ENCODE results near the gene NTM.

NTM gene

GRCh38 chr11:131962818-131963217 lies 592.4 kb downstream of the NTM start:
- Histone ChIP-seq H3K27me3 (ENCODE audit: insufficient read depth, low read depth, severe bottlenecking) (no peaks in the 10 kb centered on the region), H3K36me3 (no peaks in the 10 kb centered on the region), H3K27ac (no peak overlapping the region), H3K4me3 (ENCODE audit: low read depth, low read length) (no peak overlapping the region), H3K9me3 (ENCODE audit: severe bottlenecking) (no peaks in the 10 kb centered on the region)
- no peak for TF ChIP-seq CTCF (IDR thresholded peaks at IDR 0.05; ENCODE audit: low read depth, low read length)
- DNase-seq, result no peak

- no peaks in the 10 kb centered on the region for H3K36me3 ChIP-seq
- TF ChIP-seq CTCF (IDR thresholded peaks at IDR 0.05; ENCODE audit: low read depth, low read length), result no peak
- H3K27me3 ChIP-seq (ENCODE audit: insufficient read depth, low read depth, severe bottlenecking), result no peaks in the 10 kb centered on the region
- no peak overlapping the region for H3K27ac ChIP-seq
- DNase-seq, result no peak
- H3K9me3 ChIP-seq (ENCODE audit: severe bottlenecking), result no peaks in the 10 kb centered on the region
- no peak overlapping the region for H3K4me3 ChIP-seq (ENCODE audit: low read depth, low read length)
These were observed 594.5 kb downstream of the NTM start for GRCh38 chr11:131964698-131965483.

GRCh38 chr11:131965504-131965903 lies 595.1 kb downstream of the NTM start:
- no peak overlapping the region for H3K27ac ChIP-seq
- no peaks in the 10 kb centered on the region for H3K9me3 ChIP-seq (ENCODE audit: severe bottlenecking)
- no peak for DNase-seq
- H3K36me3 ChIP-seq, result no peaks in the 10 kb centered on the region
- no peaks in the 10 kb centered on the region for H3K27me3 ChIP-seq (ENCODE audit: insufficient read depth, low read depth, severe bottlenecking)
- no peak overlapping the region for H3K4me3 ChIP-seq (ENCODE audit: low read depth, low read length)
- TF ChIP-seq CTCF (IDR thresholded peaks at IDR 0.05; ENCODE audit: low read depth, low read length), result no peak

GRCh38 chr11:131966667-131967066 lies 596.3 kb downstream of the NTM start:
- Histone ChIP-seq H3K36me3 (no peaks in the 10 kb centered on the region), H3K27ac (no peak overlapping the region), H3K9me3 (ENCODE audit: severe bottlenecking) (no peaks in the 10 kb centered on the region), H3K4me3 (ENCODE audit: low read depth, low read length) (no peak overlapping the region), H3K27me3 (ENCODE audit: insufficient read depth, low read depth, severe bottlenecking) (no peaks in the 10 kb centered on the region)
- TF ChIP-seq CTCF (IDR thresholded peaks at IDR 0.05; ENCODE audit: low read depth, low read length), result no peak
- no peak for DNase-seq

- TF ChIP-seq CTCF (IDR thresholded peaks at IDR 0.05; ENCODE audit: low read depth, low read length), result no peak
- Histone ChIP-seq H3K9me3 (ENCODE audit: severe bottlenecking) (no peaks in the 10 kb centered on the region), H3K27ac (no peak overlapping the region), H3K27me3 (ENCODE audit: insufficient read depth, low read depth, severe bottlenecking) (no peaks in the 10 kb centered on the region), H3K4me3 (ENCODE audit: low read depth, low read length) (no peak overlapping the region), H3K36me3 (no peaks in the 10 kb centered on the region)
- no peak for DNase-seq
These were observed 598.8 kb downstream of the NTM start for GRCh38 chr11:131969261-131969660.

- no peaks in the 10 kb centered on the region for H3K36me3 ChIP-seq
- H3K4me3 ChIP-seq (ENCODE audit: low read depth, low read length), result no peak overlapping the region
- H3K27me3 ChIP-seq (ENCODE audit: insufficient read depth, low read depth, severe bottlenecking), result no peaks in the 10 kb centered on the region
- no peak for DNase-seq
- no peaks in the 10 kb centered on the region for H3K9me3 ChIP-seq (ENCODE audit: severe bottlenecking)
- TF ChIP-seq CTCF (IDR thresholded peaks at IDR 0.05; ENCODE audit: low read depth, low read length), result no peak
- H3K27ac ChIP-seq, result no peak overlapping the region
These were observed 602.6 kb downstream of the NTM start for GRCh38 chr11:131973061-131973460.

All from WERI-Rb-1 (cell line).